HG03103 (cell line): ENCODE results near the gene B3GALT6.

ENCODE experiments used
- ATAC-seq: cut with Tn5 transposase; IDR thresholded peaks from one replicate; pipeline ENCODE4 v1.9.1; 2021; ENCODE audit warnings: low read depth; ENCODE audit not compliant: unreplicated experiment

B3GALT6 gene

DNA sequence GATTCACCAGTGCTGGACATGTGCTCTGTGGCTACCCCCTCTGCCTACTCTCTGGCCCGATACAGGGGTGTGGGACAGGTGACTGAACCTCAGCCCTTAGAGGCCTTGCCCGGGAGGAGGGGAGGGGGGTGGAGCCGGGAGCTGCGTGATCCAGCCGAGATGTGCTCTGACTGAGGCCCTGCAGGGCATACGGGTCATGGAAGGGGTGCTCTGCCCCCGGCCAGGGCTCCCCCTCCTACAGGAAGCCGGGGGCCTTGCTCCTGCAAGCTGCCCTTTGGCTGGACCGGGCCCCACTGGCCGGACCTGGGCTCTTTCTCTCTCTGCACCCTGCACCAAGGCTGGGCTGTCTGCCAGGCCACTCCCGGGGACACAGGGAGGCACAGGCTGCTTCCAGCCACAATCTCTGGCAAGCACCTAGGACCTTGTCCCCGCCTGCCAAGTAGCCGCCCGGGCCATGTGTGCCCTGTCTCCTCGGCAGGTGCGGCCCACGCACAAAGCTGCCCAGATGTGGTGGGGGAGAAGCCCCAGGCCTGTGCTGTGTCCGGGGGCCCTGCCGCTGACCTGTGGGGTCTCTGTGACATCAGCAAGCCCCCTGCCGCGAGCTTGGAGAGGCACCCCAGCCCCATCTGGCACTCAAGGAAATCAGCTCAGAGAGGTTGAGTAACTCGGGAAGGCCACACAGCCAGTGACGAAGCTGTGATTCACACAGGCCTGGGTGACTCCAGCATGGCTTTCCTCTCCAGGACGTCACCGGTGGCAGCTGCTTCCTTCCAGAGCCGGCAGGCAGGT is 49.7 kb downstream of the B3GALT6 start:
- no peak for ATAC-seq

DNA sequence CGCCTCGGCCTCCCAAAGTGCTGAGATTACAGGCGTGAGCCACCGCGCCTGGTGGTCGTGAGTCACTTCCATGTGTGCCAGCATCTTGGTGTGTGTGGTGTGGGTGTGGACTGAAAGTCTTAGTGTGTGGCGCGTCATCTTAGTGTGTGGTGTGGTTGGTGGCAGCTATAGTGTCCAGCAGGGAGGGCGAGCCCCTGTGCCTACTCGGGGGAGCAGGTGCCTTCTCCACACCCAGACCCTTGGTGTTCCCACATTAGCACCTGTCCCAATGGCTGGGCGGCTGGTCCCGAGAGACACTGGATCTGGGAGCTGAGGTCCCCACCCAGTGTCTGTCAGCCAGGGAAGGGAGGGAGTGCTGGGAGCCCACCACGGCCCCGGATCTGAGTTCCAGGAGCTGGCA is 51.0 kb downstream of the B3GALT6 start:
- no peak for ATAC-seq

GRCh38 chr1:1283821-1284220 is 51.8 kb downstream of the B3GALT6 start:
- ATAC-seq = no peak
